Upper lobe of left lung (tissue), 6 donors: ENCODE data around the gene IL27RA. TPM values are rescaled to one million over a fixed set of nuclear protein-coding genes. Genes with fewer than 3 reads are reported as not detected.

Experiments used
- ATAC-seq, 2 donors: fragments of 200-7000 bp; cut with Tn5 transposase; one replicate each; pipeline ENCODE4 v1.9.1; 2022; ENCODE audit warnings: mild to moderate bottlenecking in 2 of 2, moderate library complexity in 2 of 2; ENCODE audit not compliant: low FRiP score in 2 of 2
- DNase-seq, 2 donors: peaks; one replicate each; pipeline ENCODE4 v3.0.0-alpha.2; 2019 to 2020
- H3K27ac ChIP-seq, 4 donors: fragments of 200-600 bp; sonication (generic); one replicate each; pipeline ENCODE4 v1.5.1; 2016 to 2019
- H3K27me3 ChIP-seq, 4 donors: fragments of 200-600 bp; sonication (generic); one replicate each; pipeline ENCODE4 v1.5.1; 2017 to 2019
- H3K36me3 ChIP-seq, 4 donors: fragments of 200-600 bp; sonication (generic); one replicate each; pipeline ENCODE4 v1.5.1; 2016 to 2019
- H3K4me1 ChIP-seq, 4 donors: fragments of 200-600 bp; sonication (generic); one replicate each; pipeline ENCODE4 v1.5.1; 2018 to 2019
- H3K4me3 ChIP-seq, 4 donors: fragments of 200-600 bp; sonication (generic); one replicate each; pipeline ENCODE4 v1.5.1; 2017 to 2019; ENCODE audit warnings: mild to moderate bottlenecking in 2 of 4, moderate library complexity in 1 of 4
- H3K9me3 ChIP-seq, 4 donors: fragments of 200-600 bp; sonication (generic); one replicate each; pipeline ENCODE4 v1.5.1; 2018 to 2019
- EP300 ChIP-seq, 4 donors: sonication (generic); formaldehyde crosslinking; IDR thresholded peaks; one replicate each; pipeline ENCODE4 v1.5.1; 2017; ENCODE audit warnings: antibody characterized with exemption in 4 of 4, control low read depth in 2 of 4
- POLR2A ChIP-seq, 4 donors: fragments of 450-650 bp; IDR thresholded peaks; one replicate each; pipeline ENCODE4 v1.5.1; 2016 to 2017; ENCODE audit warnings: antibody characterized with exemption in 4 of 4, mild to moderate bottlenecking in 2 of 4
- POLR2AphosphoS5 ChIP-seq, 2 donors: sonication (generic); formaldehyde crosslinking; IDR thresholded peaks; one replicate each; pipeline ENCODE4 v1.5.1; 2017; ENCODE audit warnings: antibody characterized with exemption in 2 of 2
- WGBS, 2 donors: methylation state at CpG; one replicate each; pipeline ENCODE4 v1.1.5; 2017 to 2018; 5-methylcytosine and 5-hydroxymethylcytosine counted together
- total RNA-seq, 6 donors: library from RNA; depleted of rRNA in 4 of 6; stranded (reverse); fragments of >200 nt in 4 of 6; gene quantifications; one replicate each; pipeline versions ENCODE4 v1.1.0 to v1.2.1, GENCODE V29; 2016 to 2021
- TF ChIP-seq, protein P1 (sequence below), 6 experiments: fragments of 450-650 bp in 4 of 6; fragments of 200-600 bp in 2 of 6; sonication (generic) in 2 of 6; IDR thresholded peaks; one replicate each; pipeline ENCODE4 v1.5.1; 2016 to 2019; ENCODE audit warnings: antibody characterized with exemption in 6 of 6
- donor health status: DM: no; HTN: no; CAD: no; lungs with moderate emphysema.
- donor health status: DM: no; HTN: yes; CAD: no; lungs with severe emphysema.

Gene IL27RA
- total RNA-seq, 6 donors from 2014 or later, result 9.3 to 24.4 (median 14.6) TPM

DNA sequence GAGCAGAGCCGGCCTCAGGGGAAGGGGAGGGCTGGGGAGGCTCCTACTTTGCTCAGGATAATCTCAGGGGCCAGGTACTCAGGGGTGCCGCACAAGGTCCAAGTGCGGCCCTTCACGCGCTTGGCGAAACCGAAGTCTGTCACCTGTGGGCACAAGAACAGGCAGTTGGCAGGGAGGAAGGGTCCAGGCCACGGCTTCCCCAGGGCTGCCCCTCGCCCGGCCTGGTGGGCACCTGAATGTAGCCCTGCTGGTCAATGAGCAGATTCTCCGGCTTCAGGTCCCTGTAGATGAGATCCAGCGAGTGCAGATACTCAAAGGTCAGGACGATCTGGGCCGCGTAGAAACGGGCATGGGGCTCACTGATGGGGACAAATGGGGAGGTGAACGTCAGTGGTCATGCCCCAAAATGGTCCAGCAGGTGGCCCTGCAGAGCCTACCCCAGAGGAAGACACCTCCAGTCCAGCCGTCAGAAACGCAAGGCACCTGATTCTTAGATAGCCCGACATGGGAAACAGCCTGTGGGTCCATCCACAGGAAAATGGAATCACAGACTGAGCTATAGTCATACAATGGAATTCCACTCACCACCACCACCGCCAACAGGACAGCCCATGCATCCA lies 66.1 kb downstream of the IL27RA start:
- no peaks in the 10 kb centered on the region for H3K4me1 ChIP-seq
- 85 to 87% methylated on average over 20 to 21 of the region's 21 CpGs for WGBS, 2 donors
- H3K36me3 ChIP-seq, result peaks cover 0 to 60% (median 44%) of the 10 kb centered on the region in 4 donors
- H3K9me3 ChIP-seq, result peaks cover 0 to 8% (median 2%) of the 10 kb centered on the region in 4 donors
- ATAC-seq (no peak), DNase-seq (peak in 1 of 2 donors; percentile 73)
- no peaks in the 10 kb centered on the region for H3K27me3 ChIP-seq
- no peak overlapping the region for H3K4me3 ChIP-seq
- TF ChIP-seq POLR2AphosphoS5 (IDR thresholded peaks at IDR 0.05), result no peak
- TF ChIP-seq POLR2A (IDR thresholded peaks at IDR 0.05), result no peak
- H3K27ac ChIP-seq, result no peak overlapping the region

DNA sequence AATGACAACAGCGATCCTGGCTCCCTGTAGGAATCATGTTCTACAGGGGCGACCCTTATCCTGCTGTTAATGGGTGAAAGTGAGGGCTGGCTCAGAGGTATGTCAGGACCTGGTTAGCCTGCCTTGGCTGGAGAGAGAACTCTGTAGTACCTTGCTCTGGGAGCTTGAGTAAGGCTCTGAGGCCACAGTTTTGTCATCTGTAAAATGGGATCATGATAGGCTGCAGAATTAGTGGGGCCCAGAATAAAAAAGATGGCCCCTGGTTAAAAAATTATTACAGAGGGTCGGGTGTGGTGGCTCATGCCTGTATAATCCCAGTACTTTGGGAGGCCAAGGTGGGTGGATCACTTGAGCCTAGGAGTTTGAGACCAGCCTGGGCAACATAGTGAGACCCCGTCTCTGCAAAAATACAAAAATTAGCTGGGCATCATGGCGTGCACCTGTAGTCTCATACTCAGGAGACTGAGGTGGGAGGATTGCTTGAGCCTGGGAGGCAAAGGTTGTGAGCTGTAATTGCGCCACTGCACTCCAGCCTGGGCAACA lies 69.5 kb downstream of the IL27RA start:
- WGBS, 2 donors, result 92 to 93% methylated on average over 6 of the region's 6 CpGs
- TF ChIP-seq EP300 (IDR thresholded peaks at IDR 0.05) (no peak), POLR2A (IDR thresholded peaks at IDR 0.05) (no peak), POLR2AphosphoS5 (IDR thresholded peaks at IDR 0.05) (no peak)
- TF ChIP-seq, protein P1, sequence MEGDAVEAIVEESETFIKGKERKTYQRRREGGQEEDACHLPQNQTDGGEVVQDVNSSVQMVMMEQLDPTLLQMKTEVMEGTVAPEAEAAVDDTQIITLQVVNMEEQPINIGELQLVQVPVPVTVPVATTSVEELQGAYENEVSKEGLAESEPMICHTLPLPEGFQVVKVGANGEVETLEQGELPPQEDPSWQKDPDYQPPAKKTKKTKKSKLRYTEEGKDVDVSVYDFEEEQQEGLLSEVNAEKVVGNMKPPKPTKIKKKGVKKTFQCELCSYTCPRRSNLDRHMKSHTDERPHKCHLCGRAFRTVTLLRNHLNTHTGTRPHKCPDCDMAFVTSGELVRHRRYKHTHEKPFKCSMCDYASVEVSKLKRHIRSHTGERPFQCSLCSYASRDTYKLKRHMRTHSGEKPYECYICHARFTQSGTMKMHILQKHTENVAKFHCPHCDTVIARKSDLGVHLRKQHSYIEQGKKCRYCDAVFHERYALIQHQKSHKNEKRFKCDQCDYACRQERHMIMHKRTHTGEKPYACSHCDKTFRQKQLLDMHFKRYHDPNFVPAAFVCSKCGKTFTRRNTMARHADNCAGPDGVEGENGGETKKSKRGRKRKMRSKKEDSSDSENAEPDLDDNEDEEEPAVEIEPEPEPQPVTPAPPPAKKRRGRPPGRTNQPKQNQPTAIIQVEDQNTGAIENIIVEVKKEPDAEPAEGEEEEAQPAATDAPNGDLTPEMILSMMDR (IDR thresholded peaks at IDR 0.05), result no peak

GRCh38 chr19:14102102-14102696 lies 70.6 kb downstream of the IL27RA start:
- H3K27me3 ChIP-seq, result no peaks in the 10 kb centered on the region
- peak overlapping the region in 1 of 4 donors; percentile 3 for H3K27ac ChIP-seq
- DNase-seq (no peak), ATAC-seq (no peak)
- WGBS, 2 donors, result 64 to 90% methylated on average over 8 to 11 of the region's 11 CpGs
- no peaks in the 10 kb centered on the region for H3K4me1 ChIP-seq
- peaks cover 7 to 91% (median 67%) of the 10 kb centered on the region in 4 donors for H3K36me3 ChIP-seq
- H3K9me3 ChIP-seq, result no peaks in the 10 kb centered on the region
- no peak for TF ChIP-seq POLR2AphosphoS5 (IDR thresholded peaks at IDR 0.05)
- TF ChIP-seq POLR2A (IDR thresholded peaks at IDR 0.05), result no peak
- TF ChIP-seq EP300 (IDR thresholded peaks at IDR 0.05), result no peak
- TF ChIP-seq, protein P1 (IDR thresholded peaks at IDR 0.05), result no peak
- no peak overlapping the region for H3K4me3 ChIP-seq

More for the DNA sequence above, 69.5 kb downstream of the IL27RA start:
- H3K4me3 ChIP-seq, result no peak overlapping the region
- H3K36me3 ChIP-seq, result peaks cover 3 to 90% (median 63%) of the 10 kb centered on the region in 4 donors
- ATAC-seq (no peak), DNase-seq (no peak)
- no peaks in the 10 kb centered on the region for H3K4me1 ChIP-seq
- H3K9me3 ChIP-seq, result no peaks in the 10 kb centered on the region
- no peaks in the 10 kb centered on the region for H3K27me3 ChIP-seq
- no peak overlapping the region for H3K27ac ChIP-seq

DNA sequence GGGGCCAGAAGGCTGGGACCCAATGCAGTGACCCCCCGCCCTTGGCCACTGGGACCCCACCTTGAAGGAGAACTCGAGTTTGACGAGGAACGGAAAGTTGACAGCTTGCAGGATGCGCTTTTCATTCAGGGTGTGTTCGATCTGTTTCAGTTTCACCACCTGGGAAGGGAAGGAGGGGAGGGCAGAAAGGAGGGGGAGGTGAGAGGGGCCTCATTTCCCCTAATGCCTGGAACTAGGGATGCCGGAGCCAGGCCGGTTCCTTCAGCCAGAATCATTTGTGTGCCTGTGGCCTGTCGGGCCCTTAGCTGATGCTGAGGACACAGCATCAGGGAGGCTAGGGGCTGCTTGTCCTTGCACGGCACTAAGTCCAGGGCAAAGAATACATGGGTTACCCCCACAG lies 71.2 kb downstream of the IL27RA start:
- H3K9me3 ChIP-seq, result no peaks in the 10 kb centered on the region
- ATAC-seq (no peak), DNase-seq (no peak)
- TF ChIP-seq EP300 (IDR thresholded peaks at IDR 0.05), result no peak
- TF ChIP-seq, protein P1 (IDR thresholded peaks at IDR 0.05), result no peak
- no peak for TF ChIP-seq POLR2AphosphoS5 (IDR thresholded peaks at IDR 0.05)
- no peak for TF ChIP-seq POLR2A (IDR thresholded peaks at IDR 0.05)
- no peak overlapping the region for H3K4me3 ChIP-seq
- 88 to 98% methylated on average over 10 of the region's 10 CpGs for WGBS, 2 donors
- H3K36me3 ChIP-seq, result peaks cover 7 to 90% (median 64%) of the 10 kb centered on the region in 4 donors
- no peaks in the 10 kb centered on the region for H3K4me1 ChIP-seq
- no peaks in the 10 kb centered on the region for H3K27me3 ChIP-seq
- H3K27ac ChIP-seq, result peak overlapping the region in 1 of 4 donors; percentile 3

Other genes starting within 250 kb of the IL27RA start
- gene ZSWIM4, start 236.3 kb upstream of the IL27RA start, total RNA-seq, result 10 to 100 TPM in 4 of 6 donors, 1 to 10 TPM in 2; 7.3 to 22.6 (median 10.1) TPM
- 1 to 10 TPM in 2 of 6 donors, not detected in 4; 1.3 to 5.2 TPM for gene NANOS3, start 154.6 kb upstream of the IL27RA start, total RNA-seq
- 1 to 10 TPM in 5 of 6 donors, under 1 TPM in 1; 0.46 to 4.4 (median 2.1) TPM for gene BRME1, start 125.6 kb upstream of the IL27RA start, total RNA-seq
- 10 to 100 TPM; 30.4 to 95.3 (median 35.3) TPM for gene CC2D1A, start 125.6 kb upstream of the IL27RA start, total RNA-seq
- 1 to 10 TPM; 1.5 to 4.3 (median 2.5) TPM for gene PODNL1, start 93.3 kb upstream of the IL27RA start, total RNA-seq
- gene DCAF15, start 79.3 kb upstream of the IL27RA start, total RNA-seq, result 10 to 100 TPM; 20.5 to 51.3 (median 39.0) TPM
- gene RFX1, start 25.4 kb upstream of the IL27RA start, total RNA-seq, result 10 to 100 TPM in 5 of 6 donors, 1 to 10 TPM in 1; 6.0 to 22.3 (median 15.5) TPM
- gene RLN3, start 3.6 kb upstream of the IL27RA start, total RNA-seq, result under 1 TPM in 1 of 6 donors, not detected in 5; 0.43 TPM
- 100 to 1,000 TPM in 1 of 6 donors, 10 to 100 TPM in 2, 1 to 10 TPM in 2, under 1 TPM in 1; 0.15 to 123 (median 11.0) TPM for gene PALM3, start 30.3 kb downstream of the IL27RA start, total RNA-seq
- 10 to 100 TPM in 3 of 6 donors, 1 to 10 TPM in 3; 7.9 to 31.2 (median 12.3) TPM for gene MISP3, start 41.0 kb downstream of the IL27RA start, total RNA-seq
- under 1 TPM in 1 of 6 donors, not detected in 5; 0.40 TPM for gene C19orf67, start 54.0 kb downstream of the IL27RA start, total RNA-seq
- 10 to 100 TPM; 17.8 to 62.8 (median 37.0) TPM for gene SAMD1, start 59.0 kb downstream of the IL27RA start, total RNA-seq
- gene PRKACA, start 86.0 kb downstream of the IL27RA start, total RNA-seq, result 100 to 1,000 TPM in 1 of 6 donors, 10 to 100 TPM in 5; 24.1 to 107 (median 51.7) TPM
- 1 to 10 TPM; 1.2 to 4.9 (median 3.0) TPM for gene ASF1B, start 104.8 kb downstream of the IL27RA start, total RNA-seq
- gene ADGRL1, start 174.4 kb downstream of the IL27RA start, total RNA-seq, result 10 to 100 TPM; 23.5 to 33.2 (median 27.4) TPM